ENCODE data around the gene ZNF429. TPM values are rescaled to one million over a fixed set of nuclear protein-coding genes. Genes with fewer than 3 reads are reported as not detected.

The ZNF429 gene
- total and polyA plus RNA-seq, 12 donors, result 4.4 to 50.3 (median 25.6) TPM

DNA sequence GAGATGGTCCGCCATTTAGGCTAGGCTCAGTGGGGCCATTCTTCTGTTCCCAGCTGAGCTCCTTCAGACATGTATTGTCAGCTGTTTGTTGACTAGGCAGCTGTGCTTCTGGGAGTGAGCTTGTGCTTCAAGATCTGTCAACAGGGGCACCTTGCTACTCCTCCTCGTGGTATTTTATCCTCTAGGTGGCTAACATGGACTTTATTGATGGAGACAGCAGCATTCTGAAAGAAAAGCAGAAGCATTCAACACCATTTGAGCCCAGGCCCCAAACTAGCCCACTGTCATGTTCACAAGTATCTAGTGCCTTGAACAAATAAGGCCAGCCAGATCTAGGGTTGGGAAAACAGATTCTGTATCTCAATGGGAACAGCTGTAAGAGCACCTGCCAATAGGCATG lies 65.9 kb downstream of the ZNF429 start:
- Histone ChIP-seq H3K4me1 (replicated peaks in 1 of 2) (no peaks in the 10 kb centered on the region), H3K36me3 (replicated peaks in 1 of 2) (no peaks in the 10 kb centered on the region), H3K9me3 (replicated peaks in 1 of 3) (no peaks in the 10 kb centered on the region), H3K4me3 (no peak overlapping the region), H3K27me3 (no peaks in the 10 kb centered on the region), H3K27ac (no peak overlapping the region)
- 64 to 75% (median 69%) methylated on average over 2 of the region's 2 CpGs for WGBS, 4 donors
- intact Hi-C loops (cut with DNase I), result no loop called here
- TF ChIP-seq POLR2A (IDR thresholded peaks at IDR 0.05) (no peak), CTCF (IDR thresholded peaks at IDR 0.05) (no peak)
- no peak for DNase-seq

GRCh38 chr19:21574607-21575006 lies 69.2 kb downstream of the ZNF429 start:
- DNase-seq, result no peak
- 60 to 74% (median 63%) methylated on average over 2 of the region's 2 CpGs for WGBS, 4 donors
- TF ChIP-seq CTCF (IDR thresholded peaks at IDR 0.05) (no peak), POLR2A (IDR thresholded peaks at IDR 0.05) (no peak)

GRCh38 chr19:21576481-21576880 lies 71.1 kb downstream of the ZNF429 start:
- WGBS, 4 donors, result 95 to 100% (median 97%) methylated on average over 3 of the region's 3 CpGs
- H3K4me1 ChIP-seq (replicated peaks in 1 of 2), result no peaks in the 10 kb centered on the region
- intact Hi-C loops (cut with DNase I), result no loop called here
- H3K36me3 ChIP-seq (replicated peaks in 1 of 2), result no peaks in the 10 kb centered on the region
- no peak overlapping the region for H3K4me3 ChIP-seq
- DNase-seq, result no peak
- no peaks in the 10 kb centered on the region for H3K9me3 ChIP-seq (replicated peaks in 1 of 3)
- H3K27me3 ChIP-seq, result no peaks in the 10 kb centered on the region
- TF ChIP-seq CTCF (IDR thresholded peaks at IDR 0.05) (no peak), POLR2A (IDR thresholded peaks at IDR 0.05) (no peak)
- no peak overlapping the region for H3K27ac ChIP-seq

More at GRCh38 chr19:21574607-21575006, 69.2 kb downstream of the ZNF429 start:
- no peaks in the 10 kb centered on the region for H3K4me1 ChIP-seq (replicated peaks in 1 of 2)
- H3K9me3 ChIP-seq (replicated peaks in 1 of 3), result no peaks in the 10 kb centered on the region
- H3K27me3 ChIP-seq, result no peaks in the 10 kb centered on the region
- no peaks in the 10 kb centered on the region for H3K36me3 ChIP-seq (replicated peaks in 1 of 2)
- H3K4me3 ChIP-seq, result no peak overlapping the region
- H3K27ac ChIP-seq, result no peak overlapping the region
- intact Hi-C loops (cut with DNase I), result no loop called here

DNA sequence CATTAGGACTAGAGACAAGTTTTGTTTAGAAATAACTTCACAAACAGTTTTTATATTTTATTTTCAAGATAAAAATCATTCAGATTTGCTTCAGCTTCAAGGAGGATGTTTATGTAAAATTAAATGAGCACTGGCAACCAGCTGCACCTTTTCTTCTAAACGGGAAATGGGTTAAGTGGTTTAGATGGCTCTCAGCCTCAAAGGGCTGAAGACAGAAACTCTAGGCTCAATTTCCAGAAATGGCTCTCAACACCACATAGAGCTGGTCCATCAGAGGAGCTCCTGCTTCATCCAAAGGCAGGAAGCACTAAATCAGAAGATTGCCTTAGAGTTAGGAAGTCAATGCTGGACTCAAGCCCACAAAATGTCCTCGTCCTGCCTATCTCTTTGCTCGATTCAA lies 74.7 kb downstream of the ZNF429 start:
- H3K27ac ChIP-seq, result no peak overlapping the region
- 46 to 56% (median 48%) methylated on average over 3 of the region's 3 CpGs for WGBS, 4 donors
- intact Hi-C loops (cut with DNase I), result no loop called here
- H3K36me3 ChIP-seq (replicated peaks in 1 of 2), result no peaks in the 10 kb centered on the region
- no peak overlapping the region for H3K4me3 ChIP-seq
- no peaks in the 10 kb centered on the region for H3K27me3 ChIP-seq
- peak in 1 of 7 donors; percentile 48 for DNase-seq
- TF ChIP-seq POLR2A (IDR thresholded peaks at IDR 0.05), result no peak
- TF ChIP-seq CTCF (IDR thresholded peaks at IDR 0.05), result no peak
- no peaks in the 10 kb centered on the region for H3K4me1 ChIP-seq (replicated peaks in 1 of 2)
- H3K9me3 ChIP-seq (replicated peaks in 1 of 3), result peaks cover 0 to 4% (median 0%) of the 10 kb centered on the region in 3 donors

Data from adrenal gland (tissue), 12 donors.